GM18502 (cell line): ENCODE measurements around the gene HSPA1A.

ENCODE experiments used
- ATAC-seq: cut with Tn5 transposase; IDR thresholded peaks from one replicate; pipeline ENCODE4 v1.9.1; 2021; ENCODE audit warnings: mild to moderate bottlenecking; ENCODE audit not compliant: unreplicated experiment, poor library complexity

Gene HSPA1A

DNA sequence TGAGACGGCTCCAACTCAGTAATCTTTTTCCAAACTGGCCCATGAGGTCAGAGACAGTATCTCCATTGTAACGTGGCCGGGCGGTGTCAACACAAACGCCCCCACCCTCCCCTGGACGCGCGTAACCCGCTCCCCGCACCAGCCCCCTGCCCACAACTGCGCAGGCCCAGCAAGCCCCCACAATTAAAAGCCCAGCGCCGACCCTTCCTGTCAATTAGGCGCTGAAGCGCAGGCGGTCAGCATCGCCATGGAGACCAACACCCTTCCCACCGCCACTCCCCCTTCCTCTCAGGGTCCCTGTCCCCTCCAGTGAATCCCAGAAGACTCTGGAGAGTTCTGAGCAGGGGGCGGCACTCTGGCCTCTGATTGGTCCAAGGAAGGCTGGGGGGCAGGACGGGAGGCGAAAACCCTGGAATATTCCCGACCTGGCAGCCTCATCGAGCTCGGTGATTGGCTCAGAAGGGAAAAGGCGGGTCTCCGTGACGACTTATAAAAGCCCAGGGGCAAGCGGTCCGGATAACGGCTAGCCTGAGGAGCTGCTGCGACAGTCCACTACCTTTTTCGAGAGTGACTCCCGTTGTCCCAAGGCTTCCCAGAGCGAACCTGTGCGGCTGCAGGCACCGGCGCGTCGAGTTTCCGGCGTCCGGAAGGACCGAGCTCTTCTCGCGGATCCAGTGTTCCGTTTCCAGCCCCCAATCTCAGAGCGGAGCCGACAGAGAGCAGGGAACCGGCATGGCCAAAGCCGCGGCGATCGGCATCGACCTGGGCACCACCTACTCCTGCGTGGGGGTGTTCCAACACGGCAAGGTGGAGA lies at the start of gene HSPA1A, which contains the start of gene HSPA1L:
TSS of gene HSPA1A (plus strand) at position 519 of the 814 bp plus-strand sequence. CDS start at position 733, 214 bp downstream.
TSS of gene HSPA1L (minus strand) at position 259 of the 814 bp plus-strand sequence. CDS start 3,311 bp downstream, outside the sequence.
- no peak for ATAC-seq

- ATAC-seq: no peak
Observed at GRCh38 chr6:31765559-31765909, 49.8 kb upstream of the HSPA1A start.

DNA sequence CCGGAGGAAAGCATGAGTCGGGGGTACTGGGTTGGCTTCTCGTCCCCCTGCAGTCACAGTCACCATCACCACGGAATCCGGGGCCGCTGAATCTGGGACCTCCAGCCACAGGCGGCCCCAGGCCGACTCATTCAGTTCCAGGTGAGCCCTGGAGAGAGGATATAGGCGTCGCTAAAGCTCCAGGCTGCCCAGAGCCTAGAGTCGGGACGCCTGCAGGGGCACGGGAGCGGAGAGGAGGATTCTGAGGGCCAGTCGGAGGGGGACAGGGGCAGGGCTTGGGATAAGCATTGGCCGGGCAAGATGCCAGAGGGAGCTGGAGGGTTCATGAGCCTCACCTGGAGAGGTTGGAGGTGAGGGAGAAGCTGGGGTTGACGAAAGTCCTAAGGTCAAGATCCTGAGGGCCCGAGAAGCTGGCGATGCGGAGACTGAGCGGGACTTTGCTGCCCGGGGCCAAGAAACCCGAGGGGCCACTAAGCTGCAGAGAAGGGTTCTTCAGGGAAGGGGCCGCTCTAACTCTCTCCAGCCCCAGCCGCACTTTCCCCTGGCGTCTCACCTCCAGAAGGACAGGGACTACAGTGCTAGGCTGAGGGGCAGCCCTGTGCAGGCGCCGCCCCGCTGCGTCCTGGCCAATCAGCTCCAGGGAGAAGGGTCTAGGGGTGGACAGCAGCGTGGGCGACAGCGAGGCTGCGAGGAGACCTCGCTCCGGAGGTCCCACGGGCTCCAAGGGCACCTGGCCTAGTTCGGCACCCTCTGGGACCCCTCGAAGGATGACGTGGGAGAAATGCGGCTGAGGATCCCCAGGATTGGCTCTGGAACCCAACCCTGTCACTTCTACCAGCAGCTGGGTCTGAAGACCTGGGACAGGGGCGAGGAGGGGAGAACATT lies 49.2 kb upstream of the HSPA1A start:
- no peak for ATAC-seq

DNA sequence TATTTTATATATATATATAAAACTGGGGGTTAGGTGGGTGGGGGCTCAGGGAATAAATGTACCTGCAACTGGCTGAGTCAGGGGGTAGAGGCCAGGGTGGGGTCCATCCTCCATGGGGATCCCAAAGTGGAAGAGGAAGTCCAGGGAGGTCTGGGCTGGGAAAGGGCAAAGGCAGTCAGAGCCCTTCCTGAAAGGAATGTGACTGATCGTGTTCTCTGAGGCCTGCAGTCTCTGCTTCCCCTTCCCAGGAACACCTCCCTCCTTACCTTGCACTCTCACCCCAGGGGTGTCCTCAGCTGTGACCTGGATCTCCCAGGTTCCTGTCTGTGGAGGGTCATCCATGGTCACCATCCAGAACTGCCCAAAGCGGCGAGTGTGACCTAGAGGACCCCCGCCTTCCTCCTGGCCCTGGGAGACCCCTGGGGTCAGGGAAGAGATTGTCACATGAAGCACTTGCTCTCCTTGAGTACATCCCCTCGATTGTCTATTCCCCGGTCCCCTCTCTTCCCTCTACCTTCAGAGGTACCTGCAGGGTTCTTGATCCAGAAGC lies 48.2 kb upstream of the HSPA1A start:
- no peak for ATAC-seq

DNA sequence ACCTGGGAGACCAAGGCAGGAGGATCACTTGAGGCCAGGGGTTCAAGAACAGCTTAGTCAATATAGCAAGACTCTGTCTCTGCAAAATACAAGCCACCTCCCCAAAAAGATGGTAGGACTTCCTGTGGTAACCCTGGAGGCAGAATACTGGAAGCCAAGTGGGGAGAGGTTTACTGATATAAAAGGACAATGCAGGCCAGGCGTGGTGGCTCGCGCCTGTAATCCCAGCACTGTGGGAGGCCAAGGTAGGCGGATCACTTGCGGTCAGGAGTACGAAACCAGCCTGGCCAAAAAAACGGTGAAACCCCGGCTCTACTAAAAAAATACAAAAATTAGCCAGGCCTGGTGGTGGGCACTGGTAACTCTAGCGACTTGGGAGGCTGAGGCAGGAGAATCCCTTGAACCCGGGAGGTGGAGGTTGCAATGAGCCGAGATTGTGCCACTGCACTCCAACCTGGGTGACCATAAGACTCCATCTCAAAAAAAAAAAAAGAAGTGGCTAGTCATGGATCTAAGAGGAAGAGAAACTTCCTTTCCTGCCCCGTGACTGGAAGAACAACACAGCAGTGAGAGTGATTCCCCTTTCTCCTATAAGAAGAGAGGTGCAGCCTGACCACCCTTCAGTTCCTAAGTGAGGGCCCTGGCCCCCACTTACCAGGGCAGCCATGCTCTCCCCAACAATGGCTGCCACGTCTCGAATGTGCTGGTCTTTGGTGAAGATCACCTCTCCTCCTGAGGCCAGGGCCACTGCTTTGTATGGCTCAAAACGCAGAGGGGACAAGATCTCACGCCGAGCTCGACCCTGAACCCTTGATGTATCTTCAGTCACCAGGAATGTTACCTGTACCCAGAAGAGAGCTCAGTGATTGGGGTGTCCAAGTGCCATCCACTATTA lies 46.7 kb upstream of the HSPA1A start:
- no peak for ATAC-seq

- ATAC-seq: no peak
Observed at GRCh38 chr6:31769684-31770371, 45.5 kb upstream of the HSPA1A start.

DNA sequence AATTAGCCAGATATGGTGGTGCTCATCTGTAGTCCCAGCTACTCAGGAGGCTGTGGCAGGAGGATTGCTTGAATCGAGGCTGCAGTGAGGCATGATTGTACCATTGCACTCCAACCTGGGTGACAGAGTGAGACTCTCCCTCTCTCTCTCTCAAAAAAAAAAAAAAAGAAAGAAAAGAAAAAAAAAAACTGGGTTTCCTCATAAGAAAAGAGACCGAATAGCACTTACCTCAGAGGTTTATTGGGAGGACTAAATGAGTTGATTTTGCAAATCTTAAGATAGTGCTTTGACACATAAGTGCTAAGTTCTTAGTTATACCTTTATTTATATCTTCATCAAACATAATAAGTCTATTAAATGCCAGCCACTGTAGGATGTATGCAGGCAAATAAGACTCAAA lies 44.5 kb upstream of the HSPA1A start:
- no peak for ATAC-seq

DNA sequence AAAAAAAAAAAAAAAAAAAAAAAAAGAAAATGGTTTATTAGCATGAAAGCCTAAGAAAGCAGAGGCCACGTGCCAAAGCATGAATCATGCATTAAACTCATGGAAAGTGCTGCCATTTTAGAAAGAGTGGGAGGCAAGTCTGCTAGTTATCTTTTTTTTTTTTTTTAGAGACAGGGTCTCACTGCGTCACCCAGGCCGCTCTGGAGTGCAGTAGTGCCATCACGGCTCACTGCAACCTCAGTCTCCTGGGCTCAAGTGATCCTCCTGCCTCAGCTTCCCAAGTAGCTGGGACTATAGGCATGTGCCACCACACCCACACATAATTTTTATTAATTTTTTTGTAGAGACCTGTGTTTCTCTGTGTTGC lies 43.4 kb upstream of the HSPA1A start:
- no peak for ATAC-seq

GRCh38 chr6:31775184-31775583 lies 40.2 kb upstream of the HSPA1A start:
- no peak for ATAC-seq

DNA sequence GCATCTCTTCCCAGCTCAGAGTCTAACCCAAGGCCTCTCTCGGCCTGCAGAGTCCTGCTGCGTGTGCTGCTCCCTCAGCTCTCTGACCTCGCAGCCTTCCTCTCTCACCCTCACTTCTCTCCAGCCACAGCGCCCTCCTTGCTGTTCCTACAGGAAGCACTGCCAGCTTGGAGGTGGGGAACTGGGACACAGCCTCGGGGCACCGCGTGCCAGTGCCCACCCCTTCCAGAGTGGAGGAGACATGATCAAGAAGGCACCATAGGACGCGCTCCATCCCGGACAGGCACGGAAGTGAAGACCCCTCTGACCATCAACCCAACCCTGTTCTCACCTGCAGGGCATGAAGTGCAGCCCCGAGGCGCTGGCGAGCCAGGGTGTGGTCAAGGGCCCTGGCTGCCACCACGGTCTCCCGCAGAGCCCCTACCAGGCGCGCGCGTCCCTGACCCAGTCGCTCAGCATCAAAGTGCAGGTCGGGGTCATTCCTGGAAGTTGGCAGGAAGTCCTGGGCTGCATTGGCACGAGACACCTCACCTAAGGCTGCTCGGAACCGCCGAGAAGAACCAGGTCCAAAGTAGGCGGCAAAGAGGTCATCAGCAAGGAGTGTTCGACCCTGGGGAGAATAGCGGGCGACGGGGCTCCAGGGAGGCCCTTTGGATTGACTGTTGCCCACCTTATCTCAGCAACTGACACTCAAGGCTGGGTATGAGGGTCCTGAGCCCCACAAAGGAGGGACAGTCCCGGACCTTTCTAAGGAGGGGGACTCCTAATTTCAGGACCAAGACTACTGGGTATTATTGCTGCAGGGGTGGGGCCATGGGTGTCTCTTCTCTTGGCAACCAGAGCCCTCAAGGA lies 39.5 kb upstream of the HSPA1A start:
- no peak for ATAC-seq

DNA sequence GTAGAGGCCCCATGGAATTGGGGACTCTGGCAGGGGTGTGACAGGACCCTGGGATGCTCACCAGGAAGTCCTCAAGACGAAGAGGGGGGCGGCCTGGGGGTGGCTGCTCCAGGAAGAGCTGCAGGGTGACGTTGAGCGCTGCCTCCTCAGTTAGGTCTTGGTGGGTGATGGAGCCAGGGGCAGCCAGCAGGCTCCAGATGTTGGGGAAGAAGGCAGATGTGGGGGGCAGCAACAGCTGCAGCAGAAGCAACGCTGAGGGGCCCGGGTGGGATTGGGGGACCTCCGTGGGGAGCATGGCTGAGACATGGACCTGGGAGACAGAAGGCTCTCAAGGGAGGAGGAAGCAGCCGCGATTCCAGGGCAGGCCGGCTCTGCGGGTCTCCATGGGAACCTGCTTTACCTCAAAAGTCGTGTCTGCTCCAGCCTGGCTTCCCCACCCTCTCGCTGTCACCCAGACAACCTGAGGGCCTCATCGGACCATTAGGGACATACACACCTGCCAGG lies 38.8 kb upstream of the HSPA1A start:
- ATAC-seq: peak; percentile 26

DNA sequence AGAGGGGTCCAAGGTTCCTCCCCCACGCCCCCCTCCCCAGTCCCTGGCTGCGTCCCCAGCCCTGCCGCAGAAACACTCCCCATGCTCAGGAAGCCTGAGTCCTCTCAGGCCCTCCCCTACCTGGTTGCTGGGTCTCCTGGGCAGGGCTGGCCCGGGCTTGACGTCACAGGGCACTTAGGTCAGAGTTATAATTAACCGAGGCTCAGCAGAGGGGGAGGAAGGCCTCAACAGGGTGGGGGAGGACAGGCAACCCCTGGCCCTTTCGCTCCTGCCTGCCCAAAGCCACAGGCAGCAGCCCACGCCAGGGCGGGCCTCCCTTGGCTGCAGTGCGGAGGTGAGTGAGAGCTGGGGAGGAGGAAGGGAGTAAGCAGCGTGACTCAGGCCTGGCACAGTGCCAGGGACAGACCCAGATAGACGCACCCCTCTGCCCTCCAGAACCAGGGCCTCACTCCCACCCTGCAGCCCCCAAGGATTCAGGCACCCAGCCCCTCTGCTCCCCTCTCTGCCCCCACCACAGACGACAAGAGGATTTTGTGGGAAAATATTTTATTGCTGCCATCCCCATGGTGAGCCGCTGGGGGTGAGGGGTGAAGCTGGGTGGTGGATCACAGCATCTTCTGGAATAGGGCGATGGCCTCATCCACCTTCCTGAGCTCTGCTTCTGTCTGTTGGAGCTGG lies 38.2 kb upstream of the HSPA1A start, which contains the start of gene VWA7:
TSS of gene VWA7 (minus strand) at position 340 of the 678 bp plus-strand sequence. CDS start 549 bp downstream, outside the sequence.
- ATAC-seq: peak; percentile 77

GRCh38 chr6:31777667-31778050 lies 37.7 kb upstream of the HSPA1A start:
- ATAC-seq: no peak

DNA sequence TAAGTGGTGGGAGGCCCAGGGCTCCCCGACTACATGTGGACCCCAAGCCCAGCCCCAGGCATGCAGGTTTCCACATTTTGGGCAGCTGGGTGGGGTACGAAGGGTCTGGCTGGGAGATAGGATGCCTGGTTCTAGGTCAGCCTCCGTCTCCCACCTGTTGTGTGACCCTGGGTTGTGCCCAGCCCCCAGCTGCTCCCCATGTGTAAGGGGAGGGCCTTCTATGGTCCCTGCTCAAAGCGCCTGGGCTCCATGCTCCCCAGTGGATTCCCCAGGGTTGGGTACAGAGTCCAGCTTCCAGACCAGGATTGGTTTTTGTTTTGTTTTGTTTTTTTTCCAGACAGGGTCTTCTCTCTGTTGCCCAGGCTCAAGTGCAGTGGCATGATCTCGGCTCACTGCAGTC lies 37.1 kb upstream of the HSPA1A start:
- ATAC-seq: no peak

- no peak for ATAC-seq
Observed at GRCh38 chr6:31778999-31779885, 36.1 kb upstream of the HSPA1A start.

DNA sequence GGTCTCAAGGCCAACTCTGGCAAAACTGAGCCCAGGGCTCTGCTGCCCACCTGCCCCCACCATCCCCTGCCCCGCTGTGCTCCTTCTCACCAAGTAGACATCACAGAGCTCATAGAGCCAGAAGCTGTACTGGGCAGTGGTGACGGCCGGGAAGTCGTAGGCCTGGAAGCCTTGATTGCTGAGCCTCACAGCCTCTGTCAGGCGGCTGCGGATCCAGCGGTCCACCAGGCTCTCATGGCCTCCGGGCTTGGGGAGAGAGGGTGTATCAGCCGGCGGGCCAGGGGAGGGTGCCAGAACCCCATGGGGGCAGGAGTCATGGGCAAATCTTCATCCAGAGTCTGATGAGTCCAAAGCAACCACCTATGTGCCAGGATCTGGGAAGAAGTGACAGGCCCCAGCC lies 35.4 kb upstream of the HSPA1A start:
- no peak for ATAC-seq
